GM19043 (cell line): ENCODE results near the gene TANC1.
"Not testable (repeated sequence)": the region's sequence is repeated elsewhere in the genome, so short reads cannot be mapped to it uniquely, and the experiment has no call there.

Source experiments
- ATAC-seq: cut with Tn5 transposase; IDR thresholded peaks from one replicate; pipeline ENCODE4 v1.9.1; 2021; ENCODE audit warnings: low read depth; ENCODE audit not compliant: unreplicated experiment

Gene TANC1

DNA sequence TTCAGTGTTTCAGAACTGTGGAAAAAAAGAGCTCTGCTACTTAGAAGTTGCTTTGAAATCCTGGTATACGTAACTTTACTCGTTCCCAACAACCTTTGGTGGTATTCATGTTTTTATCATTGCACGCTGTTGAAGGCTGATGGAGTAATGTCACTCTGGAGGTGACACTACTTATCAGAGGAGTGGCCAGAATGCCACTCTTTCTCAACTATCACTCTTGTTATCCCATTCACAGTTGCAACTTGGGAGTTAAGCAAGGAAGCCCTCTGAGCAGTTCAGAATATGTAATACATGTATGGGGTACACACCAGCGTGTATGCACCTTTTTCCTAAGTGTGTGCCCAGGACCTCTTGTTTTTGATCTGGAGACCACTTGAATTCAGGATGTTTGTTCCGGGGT lies 53.6 kb downstream of the TANC1 start:
- no peak for ATAC-seq

DNA sequence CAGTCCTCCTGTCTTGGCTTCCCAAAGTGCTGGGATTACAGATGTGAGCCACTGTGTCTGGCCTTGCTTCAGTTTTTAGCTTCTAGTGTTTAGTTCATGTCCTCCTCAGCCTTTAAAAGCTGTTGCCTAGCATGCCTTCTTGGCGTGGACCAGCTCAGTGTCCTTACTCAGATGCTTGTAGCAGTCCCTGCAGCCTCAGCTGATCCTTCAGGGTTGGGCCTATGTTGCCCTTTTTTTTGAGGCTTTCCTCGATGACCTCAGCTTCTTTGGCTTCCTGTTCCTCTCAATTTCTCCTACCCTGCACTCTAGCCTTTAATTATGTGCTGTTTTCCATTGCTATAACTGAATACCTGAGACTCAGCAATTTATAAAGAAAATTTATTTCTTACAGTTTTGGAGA lies 57.7 kb downstream of the TANC1 start:
- ATAC-seq: no peak

DNA sequence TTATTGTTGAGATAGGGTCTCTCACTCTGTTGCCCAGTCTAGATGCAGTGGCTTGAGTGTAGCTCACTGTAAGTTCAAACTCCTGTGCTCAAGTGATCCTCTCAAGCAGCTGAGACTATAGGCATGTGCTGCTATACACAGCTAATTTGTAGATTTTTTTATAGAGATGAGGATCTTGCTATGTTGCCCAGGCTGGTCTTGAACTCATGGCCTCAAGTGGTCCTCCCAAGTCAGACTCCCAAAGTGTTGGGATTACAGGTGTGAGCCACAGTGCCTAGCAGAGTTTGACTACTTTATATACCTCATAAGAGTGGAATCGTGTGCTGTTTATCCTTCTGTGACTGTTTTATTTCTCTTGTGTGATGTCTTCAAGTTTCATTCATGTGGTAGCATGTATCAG lies 60.3 kb downstream of the TANC1 start:
- no peak for ATAC-seq

DNA sequence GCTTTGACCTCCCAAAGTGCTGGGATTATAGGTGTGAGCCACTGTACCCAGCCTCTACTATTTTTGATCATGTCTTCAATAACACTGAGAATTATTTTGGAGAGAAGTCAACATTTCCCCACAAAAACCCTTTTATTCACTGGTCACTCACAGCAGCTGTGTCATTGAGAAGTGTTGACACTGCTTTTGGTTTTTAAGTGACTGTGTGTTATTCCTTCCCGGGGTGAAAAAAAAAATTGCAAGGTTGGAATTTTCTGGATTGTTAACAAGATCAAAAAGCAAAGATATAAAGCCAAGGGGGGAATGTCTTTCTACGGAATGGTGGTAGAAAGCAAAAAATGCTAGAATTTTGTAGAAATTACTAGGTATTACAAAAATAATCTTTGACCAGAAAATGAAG lies 61.5 kb downstream of the TANC1 start:
- no peak for ATAC-seq

DNA sequence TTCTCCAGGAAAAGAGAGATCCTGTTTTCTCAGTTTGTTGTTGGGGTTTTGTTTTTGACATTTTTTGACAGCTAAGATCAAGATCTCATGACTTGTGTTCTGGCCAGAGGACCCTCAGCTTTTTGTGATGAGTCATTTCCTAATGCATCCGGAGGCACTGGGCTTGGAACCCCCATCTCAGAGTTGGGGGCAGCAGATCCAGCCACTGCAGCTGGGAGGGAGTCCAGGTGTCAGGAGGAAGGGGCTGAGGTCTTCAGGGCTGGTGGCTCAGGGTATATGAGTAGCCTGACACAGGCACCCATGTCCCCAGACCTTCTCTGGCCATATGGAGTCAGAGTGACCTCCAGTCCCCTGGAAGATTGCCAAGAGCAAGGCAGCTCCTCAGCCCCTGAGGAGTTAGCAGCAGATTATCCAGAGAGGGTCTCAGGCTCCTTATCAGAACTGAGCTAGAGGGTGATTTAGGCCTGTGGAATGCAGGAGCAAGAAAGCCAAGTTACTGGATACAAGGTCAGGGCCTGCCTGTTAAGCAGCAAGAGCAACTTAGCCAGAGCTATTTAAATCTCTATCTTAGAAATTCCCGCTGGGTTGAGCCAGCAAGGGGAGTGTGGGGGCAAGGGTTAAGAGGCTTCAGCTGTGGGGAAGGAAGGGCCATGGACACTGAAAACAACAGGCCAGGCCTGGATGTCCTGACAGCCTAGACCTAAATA lies 62.4 kb downstream of the TANC1 start:
- ATAC-seq: no peak

DNA sequence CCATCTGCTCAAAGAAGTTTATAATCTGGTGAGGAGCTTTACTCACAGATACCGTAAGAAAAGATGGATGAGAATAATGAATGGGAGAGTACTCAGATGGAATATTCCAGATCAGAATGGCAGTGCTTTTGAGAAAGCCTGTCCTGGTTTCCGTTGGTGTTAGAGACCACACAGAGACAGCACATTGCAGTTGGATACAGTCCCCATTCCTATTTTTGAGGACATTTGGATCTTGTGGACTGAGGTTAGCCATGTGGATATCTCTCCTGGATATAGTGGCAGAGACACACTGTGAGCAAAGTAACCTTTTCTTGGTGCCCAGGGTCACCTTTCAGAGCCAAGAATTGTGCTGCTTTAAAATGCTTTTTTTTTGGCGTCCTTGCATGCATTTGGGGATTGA lies 63.7 kb downstream of the TANC1 start:
- ATAC-seq: no peak

DNA sequence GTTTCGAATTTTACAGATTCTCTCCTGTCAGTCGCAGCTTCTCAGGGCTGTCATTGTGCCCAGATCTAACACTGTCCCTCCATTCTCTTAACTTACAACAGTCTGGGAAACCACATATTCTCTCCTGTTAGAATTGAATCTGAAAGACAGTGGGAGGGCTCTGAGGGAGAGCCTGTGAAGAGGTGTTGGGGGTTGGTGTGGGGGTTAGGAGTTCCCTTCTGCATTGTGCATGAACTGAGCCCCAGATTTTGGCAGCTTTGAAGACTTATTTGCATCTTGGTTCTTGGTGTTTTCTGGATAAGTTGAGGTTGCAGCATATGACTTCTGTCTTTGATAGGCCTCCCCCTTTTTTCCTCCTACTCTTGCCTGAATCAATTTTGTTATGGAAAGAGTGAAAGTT lies 64.1 kb downstream of the TANC1 start:
- no peak for ATAC-seq

DNA sequence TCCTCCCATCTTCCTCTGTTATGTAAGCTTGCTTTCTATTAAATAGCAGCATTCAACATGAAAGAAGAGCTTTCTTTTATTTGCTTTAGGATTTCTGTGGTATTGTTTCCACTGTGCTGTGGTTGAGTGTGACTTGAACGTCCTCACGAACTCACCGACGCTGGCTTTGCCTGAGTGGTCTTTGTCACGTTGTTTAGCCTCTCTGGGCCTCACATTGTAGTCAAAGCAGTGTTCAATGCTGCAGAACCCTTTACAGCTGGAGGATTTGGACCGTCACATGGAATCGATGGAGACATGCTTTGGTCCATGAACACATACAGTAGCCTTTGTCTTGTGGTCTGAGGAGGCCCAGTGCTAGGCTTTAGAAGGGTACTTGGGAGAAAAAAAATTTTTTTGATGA lies 66.3 kb downstream of the TANC1 start:
- no peak for ATAC-seq

DNA sequence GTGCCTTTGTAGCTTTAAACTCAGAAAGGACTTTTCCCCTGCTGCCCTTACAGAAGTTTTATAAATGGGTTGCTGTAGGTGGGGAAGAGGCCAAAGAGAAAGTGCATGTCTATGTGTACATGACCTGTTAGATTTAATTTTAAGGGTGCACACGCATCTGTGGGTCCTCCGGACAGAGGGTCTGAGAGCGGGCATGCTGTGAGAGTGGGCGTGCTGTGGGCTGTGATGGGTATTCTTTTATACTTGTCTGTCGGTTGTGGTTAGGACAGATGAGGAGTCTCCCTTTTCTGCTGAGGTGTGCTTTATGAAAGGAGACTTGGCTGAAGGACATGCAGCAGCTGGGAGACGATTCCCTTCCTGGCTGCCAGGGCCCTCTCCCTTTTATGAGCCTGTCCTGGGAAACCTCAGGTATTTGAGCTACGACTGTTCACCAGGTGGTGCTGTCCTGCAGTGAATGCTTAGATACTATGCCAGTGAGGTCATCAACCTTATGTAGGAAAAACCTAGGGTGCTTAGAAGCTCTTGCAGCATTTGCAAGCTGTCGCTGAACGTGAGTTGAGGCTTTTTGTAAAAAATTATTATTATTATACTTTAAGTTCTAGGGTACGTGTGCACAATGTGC lies 67.5 kb downstream of the TANC1 start:
- ATAC-seq: no peak

DNA sequence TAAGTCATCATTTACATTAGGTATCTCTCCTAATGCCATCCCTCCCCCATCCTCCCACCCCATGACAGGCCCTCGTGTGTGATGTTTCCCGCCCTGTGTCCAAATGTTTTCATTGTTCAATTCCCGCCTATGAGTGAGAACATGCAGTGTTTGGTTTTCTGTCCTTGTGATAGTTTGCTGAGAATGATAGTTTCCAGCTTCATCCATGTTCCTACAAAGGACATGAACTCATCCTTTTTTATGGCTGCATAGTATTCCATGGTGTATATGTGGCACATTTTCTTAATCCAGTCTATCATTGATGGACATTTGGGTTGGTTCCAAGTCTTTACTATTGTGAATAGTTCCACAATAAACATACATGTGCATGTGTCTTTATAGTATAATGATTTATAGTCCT lies 68.0 kb downstream of the TANC1 start:
- ATAC-seq: not testable (repeated sequence)

DNA sequence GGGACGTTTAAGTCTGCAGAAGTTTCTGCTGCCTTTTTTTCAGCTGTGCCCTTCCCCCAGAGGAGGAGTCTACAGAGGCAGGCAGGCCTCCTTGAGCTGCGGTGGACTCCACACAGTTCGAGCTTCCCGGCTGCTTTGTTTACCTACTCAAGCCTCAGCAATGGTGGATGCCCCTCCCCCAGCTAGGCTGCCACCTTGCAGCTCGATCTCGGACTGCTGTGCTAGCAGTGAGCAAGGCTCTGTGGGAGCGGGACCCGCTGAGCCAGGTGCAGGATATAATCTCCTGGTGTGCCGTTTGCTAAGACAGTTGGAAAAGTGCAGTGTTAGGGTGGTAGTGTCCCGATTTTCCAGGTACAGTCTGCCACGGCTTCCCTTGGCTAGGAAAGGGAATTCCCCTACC lies 72.9 kb downstream of the TANC1 start:
- ATAC-seq: not testable (repeated sequence)

DNA sequence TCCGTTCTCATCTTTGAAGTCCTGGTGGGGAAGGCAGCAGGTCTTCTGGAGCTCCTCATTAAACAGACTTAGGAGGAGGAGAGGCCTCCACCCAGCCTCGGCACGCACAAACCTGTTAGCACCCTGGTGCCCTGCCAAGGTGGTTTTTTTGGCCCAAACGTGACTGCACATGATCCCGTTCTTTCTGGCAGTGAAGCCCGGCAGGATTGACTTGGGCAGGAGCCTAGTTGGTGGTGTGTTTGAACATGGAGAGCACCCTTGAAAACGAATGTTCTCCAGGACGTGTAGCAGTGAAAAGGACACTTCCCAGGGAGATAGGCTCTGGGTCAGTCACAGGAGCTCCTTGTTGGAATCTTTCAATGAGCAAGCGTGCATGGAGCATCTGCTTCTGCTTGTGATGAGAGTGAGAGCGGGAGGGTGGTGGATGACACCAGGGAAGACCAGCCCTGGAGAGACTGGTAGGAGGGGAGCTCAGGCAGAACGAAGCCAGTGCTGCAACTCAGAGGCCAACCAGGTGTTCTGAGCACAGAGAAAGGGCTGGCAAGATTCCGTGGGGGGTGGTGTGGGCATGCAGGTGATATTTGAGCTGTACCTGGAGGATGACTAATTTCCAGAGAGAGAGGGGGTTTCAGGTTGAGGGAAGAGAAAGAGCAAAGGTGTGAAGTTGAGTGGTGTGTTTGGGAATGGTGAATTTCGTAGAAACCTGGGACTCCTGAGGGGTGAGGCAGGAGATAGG lies 73.8 kb downstream of the TANC1 start:
- ATAC-seq: no peak

DNA sequence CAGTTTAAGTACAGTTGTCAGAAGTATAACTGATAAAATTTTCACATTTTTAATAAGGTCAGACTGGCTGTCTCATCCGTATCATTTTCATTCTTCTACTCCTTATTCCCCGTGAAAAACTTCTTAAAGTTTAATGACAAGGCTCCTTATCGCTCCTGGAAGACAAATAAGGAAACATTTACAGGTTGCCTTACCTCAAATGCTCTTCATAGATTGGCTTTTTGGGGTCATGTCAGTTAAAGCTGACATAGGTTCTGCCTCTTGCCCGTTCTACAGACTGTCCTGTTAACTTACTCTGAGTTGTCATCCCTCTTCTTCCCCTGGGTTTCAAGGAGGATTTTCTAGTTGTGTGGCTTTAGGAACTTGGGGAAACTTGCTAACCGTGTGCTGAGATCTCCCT lies 75.3 kb downstream of the TANC1 start:
- ATAC-seq: no peak

DNA sequence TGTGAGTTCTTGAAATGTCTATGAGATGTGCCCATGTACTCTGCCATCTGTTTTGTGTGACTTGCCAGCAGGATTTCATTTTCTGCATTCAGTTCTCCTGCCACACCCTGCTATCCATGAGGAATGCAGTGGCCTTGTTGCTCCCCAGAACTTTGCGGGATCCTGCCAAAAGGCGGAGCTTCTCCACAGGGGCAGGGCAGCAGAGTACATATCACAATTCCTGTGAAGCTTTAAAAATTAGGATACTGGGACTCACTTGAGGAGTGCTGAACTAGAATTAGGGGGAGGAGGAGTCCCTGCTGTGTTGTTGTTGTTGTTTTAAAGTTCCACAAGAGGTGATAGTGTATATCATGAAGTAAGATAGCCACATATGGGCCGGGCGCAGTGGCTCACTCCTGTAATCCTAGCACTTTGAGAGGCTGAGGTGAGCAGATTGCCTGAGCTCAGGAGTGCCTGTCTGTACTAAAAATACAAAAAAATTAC lies 76.4 kb downstream of the TANC1 start:
- ATAC-seq: no peak

DNA sequence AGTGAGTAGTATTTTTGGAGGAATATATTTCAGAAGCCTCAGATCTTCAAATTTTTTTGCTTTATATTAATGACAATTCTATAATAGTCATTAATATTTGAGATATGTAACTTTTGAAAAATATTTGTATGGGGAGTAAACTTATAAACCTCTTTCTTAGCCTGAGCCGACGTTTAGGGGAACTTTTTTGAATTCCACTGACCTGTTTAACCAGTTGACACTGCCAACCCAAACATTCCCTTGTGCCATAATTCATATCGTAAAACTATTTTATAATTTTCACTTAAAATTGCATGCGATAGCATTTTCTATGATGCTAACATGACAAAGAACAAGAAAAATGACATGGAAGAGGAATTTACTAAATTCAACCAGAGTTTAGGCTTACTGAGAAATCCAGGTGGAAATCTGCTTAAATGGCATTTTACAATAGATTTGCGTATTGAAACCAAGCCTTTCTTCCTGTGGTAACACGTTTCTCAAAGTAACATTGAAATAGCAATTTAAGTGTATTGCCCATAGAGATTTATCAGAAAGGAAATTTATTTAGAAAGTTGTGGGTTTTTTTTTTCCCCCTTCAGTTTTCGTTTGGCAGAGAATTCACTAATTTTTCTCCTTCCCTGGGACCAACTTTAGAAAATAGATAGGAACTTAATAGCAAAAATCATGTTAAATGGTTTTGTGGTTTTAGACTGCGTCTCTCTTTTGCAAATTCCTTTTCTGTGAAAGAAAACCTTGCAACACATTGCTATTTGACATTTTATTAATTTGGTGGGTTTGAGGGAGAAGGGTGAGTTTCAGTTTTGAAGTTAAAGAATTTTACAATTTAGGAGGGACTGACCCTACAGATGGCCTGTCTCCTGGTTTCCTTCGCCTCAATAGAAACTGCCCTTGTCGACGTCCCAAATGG lies 77.4 kb downstream of the TANC1 start:
- no peak for ATAC-seq

DNA sequence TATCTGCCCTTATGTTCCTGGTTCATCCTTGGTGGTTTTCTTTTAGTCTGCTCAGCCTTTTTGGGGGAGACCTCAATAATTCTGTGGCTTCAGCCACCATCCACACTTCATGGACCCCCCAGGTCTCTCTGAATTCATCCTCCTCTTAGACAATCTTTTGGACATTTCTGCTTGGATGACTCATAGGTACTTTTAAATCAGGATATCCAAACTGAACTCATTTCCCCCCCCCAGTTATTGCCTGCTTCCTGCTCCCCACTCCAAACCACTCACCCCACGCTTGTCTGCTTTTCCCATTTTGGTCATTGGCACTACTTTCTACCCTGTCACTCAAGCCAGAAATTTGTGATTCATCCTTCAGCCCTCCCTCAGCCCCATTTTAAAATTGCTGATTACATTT lies 78.5 kb downstream of the TANC1 start:
- ATAC-seq: no peak

DNA sequence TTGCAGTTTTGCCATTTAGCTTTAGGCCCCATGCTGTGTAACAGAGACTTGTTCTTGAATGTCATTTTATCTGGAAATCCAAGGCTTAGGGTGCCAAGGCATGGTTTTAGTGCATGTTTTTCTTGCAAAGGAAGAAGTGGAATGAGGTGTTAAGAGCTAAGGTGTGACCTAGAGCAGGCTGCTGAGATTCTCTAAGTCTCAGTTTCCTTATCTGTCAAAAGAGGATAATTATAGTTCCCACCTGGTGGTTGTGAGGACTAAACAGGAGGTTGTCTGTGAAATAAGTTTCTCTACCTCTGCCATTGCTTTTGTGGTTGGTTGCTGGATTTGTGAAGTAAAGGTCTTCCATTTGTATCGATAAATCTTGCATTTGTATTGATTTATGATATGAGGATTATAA lies 82.0 kb downstream of the TANC1 start:
- no peak for ATAC-seq

DNA sequence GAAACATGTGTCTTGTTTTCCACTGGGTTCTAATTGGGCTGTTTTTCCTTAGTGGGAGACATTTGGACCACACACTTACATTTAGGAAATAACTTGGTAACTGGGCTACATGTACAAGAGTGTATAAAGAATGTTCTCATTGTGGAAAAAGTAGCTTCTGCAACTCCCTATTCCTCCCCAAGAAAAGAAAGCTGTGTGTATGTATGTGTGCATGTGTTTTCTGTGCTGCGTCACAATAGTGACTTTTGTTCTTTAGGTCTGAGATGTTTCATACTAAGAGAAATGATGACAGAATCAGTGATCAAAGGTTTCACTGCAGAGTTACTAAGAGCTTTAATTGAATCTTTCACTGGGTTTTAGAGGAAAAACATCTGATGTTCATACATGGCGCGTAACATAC lies 82.7 kb downstream of the TANC1 start:
- ATAC-seq: no peak

DNA sequence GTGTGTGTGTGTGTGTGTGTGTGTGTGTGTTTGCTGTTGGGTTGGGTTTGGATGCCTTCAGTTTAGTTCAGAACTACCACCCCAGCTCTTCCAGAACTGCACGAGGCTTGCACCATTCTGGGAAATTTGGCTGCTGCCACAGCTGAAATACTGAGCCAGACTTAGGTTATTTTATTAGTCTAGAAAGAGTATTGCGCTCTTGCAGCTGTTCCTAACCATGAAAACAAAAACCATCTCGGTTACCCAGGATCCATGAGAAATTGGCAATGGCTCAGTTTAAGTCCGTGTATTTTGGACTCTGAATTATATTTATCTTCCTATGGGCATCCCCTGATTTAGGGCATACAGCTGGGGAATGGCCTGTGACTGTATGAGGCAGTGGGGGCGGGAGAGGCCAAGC lies 83.2 kb downstream of the TANC1 start:
- no peak for ATAC-seq

DNA sequence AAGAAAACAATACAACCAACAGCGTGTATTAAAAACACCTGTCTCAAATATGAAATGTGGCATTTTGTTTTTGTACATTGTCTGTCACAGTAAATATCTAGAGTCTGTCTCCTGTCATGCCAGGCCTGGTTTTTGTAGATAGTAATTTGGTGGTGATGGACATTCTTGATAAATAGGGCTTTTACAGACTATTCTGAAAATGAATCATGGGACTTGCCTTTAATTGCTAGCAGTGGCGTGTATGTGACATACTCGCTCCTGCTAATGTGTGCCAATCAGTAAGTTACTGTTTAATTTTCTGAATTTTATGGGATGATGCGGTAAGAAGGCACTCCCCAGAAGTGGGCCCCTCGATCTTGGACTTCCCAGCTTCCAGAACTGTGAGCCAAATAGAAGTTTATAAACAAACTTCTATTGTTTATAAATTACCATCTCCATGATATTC lies 83.7 kb downstream of the TANC1 start:
- no peak for ATAC-seq
